ENCODE results near the gene AFF3. TPM values are rescaled to one million over a fixed set of nuclear protein-coding genes. Genes with fewer than 3 reads are reported as not detected.

Gene AFF3
- total RNA-seq, 4 donors from 2014 or later, result 3.1 to 5.0 (median 3.7) TPM

DNA sequence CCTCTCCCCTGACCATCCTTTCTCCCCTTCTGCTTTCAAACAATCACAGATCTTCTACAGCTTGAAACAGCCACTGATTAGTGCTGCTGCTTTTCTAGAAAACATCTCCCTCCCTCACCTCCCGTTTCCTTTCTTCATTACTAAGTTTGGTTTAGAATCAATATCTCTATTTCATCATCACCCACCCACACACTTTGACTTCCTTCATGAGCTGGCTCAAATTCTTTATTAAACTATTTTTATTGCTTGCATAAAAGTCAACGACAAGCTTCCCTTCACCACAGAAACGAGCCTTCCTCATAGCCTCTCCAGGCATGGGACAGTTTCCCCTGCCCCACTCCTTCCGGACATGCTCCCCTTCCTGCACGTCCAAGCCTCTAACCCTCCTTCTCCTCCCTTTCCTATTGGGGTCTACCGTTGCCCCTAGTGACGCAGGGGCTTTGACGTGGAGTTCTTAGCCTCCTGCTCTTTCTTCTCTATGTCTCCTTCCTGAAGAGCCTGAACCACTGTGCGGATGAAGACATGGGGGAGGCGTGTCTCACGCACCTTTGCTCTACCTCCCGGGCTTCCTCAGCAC is 172.0 kb downstream of the AFF3 start:
- no peaks in the 10 kb centered on the region for H3K4me1 ChIP-seq
- H3K27me3 ChIP-seq, result no peaks in the 10 kb centered on the region
- H3K9me3 ChIP-seq, result no peaks in the 10 kb centered on the region
- H3K4me3 ChIP-seq, result no peak overlapping the region
- H3K27ac ChIP-seq, result no peak overlapping the region
- DNase-seq (ENCODE audit: low spot score in 2 of 2), result no peak
- 69% methylated on average over 12 of the region's 12 CpGs for WGBS
- TF ChIP-seq POLR2AphosphoS5 (IDR thresholded peaks at IDR 0.05) (no peak), POLR2A (IDR thresholded peaks at IDR 0.05) (no peak), EP300 (IDR thresholded peaks at IDR 0.05) (no peak)
- TF ChIP-seq, protein P1, sequence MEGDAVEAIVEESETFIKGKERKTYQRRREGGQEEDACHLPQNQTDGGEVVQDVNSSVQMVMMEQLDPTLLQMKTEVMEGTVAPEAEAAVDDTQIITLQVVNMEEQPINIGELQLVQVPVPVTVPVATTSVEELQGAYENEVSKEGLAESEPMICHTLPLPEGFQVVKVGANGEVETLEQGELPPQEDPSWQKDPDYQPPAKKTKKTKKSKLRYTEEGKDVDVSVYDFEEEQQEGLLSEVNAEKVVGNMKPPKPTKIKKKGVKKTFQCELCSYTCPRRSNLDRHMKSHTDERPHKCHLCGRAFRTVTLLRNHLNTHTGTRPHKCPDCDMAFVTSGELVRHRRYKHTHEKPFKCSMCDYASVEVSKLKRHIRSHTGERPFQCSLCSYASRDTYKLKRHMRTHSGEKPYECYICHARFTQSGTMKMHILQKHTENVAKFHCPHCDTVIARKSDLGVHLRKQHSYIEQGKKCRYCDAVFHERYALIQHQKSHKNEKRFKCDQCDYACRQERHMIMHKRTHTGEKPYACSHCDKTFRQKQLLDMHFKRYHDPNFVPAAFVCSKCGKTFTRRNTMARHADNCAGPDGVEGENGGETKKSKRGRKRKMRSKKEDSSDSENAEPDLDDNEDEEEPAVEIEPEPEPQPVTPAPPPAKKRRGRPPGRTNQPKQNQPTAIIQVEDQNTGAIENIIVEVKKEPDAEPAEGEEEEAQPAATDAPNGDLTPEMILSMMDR (IDR thresholded peaks at IDR 0.05), result no peak
- H3K36me3 ChIP-seq, result no peaks in the 10 kb centered on the region

DNA sequence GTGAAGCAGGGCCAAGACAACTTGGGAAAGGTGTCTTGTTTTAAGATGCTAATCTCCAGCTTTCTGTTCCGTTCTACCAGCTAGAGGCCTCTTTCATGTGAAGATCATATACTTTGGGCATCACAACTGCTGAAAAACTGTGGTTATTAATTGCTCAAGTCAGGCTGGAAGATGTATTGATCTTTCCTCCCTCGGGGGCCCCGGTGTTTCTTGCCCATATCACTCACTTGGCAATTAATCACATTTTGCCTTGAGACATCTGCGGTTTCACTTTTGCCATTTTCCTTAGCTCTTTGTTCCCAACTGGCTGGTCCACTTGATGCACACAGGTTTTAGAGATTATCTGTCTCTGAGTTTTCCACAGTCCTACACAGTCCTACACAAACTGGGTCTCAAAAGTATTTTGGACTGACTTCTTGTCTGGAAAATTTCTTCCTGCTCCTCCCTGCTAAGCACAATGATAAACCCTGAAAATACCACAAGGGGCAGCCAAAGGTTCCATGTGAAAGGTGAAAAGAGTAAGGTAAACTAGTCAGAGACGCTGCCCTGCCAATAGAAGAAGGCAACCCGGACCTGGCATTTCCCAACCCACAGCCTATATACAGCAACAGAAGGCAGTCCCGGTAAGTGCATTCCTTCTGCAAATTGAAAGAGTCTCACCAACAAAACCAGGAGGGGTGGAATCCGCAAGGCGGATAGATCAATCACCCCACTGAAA is 181.0 kb downstream of the AFF3 start:
- TF ChIP-seq EP300 (IDR thresholded peaks at IDR 0.05) (no peak), POLR2A (IDR thresholded peaks at IDR 0.05) (no peak), POLR2AphosphoS5 (IDR thresholded peaks at IDR 0.05) (no peak)
- H3K36me3 ChIP-seq, result no peaks in the 10 kb centered on the region
- H3K27me3 ChIP-seq, result no peaks in the 10 kb centered on the region
- H3K9me3 ChIP-seq, result no peaks in the 10 kb centered on the region
- 70% methylated on average over 9 of the region's 9 CpGs for WGBS
- no peak overlapping the region for H3K27ac ChIP-seq
- no peak overlapping the region for H3K4me3 ChIP-seq
- H3K4me1 ChIP-seq, result no peaks in the 10 kb centered on the region
- no peak for DNase-seq (ENCODE audit: low spot score in 2 of 2)

DNA sequence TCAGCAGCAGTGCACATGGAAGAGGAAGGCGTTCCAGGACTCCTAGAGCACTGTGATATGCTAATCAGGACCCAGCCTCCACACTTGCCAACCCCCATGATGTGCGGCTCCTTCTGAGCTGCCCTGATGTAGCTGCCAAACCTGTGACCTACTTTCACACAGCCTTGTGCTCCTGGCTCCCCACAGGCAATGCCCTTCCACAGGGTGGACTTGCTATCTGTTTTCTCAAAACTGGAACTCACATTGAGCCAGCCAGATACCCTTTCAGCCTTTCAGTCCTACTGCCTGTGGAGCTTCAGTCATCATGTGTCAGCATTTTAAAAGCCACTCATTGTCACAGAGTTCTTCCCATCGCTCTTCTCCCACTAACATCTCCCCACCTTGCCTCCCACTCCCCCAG is 181.6 kb downstream of the AFF3 start:
- Histone ChIP-seq H3K4me1 (no peaks in the 10 kb centered on the region), H3K27ac (no peak overlapping the region), H3K9me3 (no peaks in the 10 kb centered on the region), H3K27me3 (no peaks in the 10 kb centered on the region), H3K36me3 (no peaks in the 10 kb centered on the region), H3K4me3 (no peak overlapping the region)
- no peak for TF ChIP-seq POLR2AphosphoS5 (IDR thresholded peaks at IDR 0.05)
- TF ChIP-seq EP300 (IDR thresholded peaks at IDR 0.05), result no peak
- TF ChIP-seq, protein P1 (IDR thresholded peaks at IDR 0.05), result no peak
- TF ChIP-seq POLR2A (IDR thresholded peaks at IDR 0.05), result no peak
- 72% methylated on average over 3 of the region's 3 CpGs for WGBS
- no peak for DNase-seq (ENCODE audit: low spot score in 2 of 2)

DNA sequence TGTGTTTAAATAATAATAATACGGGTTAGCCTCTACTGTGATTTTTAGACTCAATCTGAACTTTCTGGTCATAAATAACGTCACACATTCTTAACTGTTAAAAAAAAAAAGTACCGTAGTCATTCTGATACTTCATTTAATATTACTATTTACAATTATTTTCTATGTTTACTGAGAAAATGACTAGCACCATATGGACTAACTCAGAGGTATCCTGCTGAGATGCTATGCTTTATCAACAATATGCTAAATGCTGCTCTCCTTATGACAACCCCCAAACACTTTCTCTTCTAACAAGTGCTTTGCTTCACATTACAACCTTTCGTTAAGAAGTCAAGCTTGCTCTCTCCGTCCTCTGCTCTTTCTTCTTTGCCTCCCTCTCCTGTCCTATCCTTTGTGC is 182.1 kb downstream of the AFF3 start:
- WGBS, result 84% methylated on average over 5 of the region's 5 CpGs
- Histone ChIP-seq H3K4me3 (no peak overlapping the region), H3K36me3 (no peaks in the 10 kb centered on the region), H3K4me1 (no peaks in the 10 kb centered on the region), H3K27ac (no peak overlapping the region), H3K27me3 (no peaks in the 10 kb centered on the region), H3K9me3 (no peaks in the 10 kb centered on the region)
- no peak for TF ChIP-seq POLR2A (IDR thresholded peaks at IDR 0.05)
- no peak for TF ChIP-seq EP300 (IDR thresholded peaks at IDR 0.05)
- no peak for TF ChIP-seq POLR2AphosphoS5 (IDR thresholded peaks at IDR 0.05)
- TF ChIP-seq, protein P1 (IDR thresholded peaks at IDR 0.05), result no peak
- no peak for DNase-seq (ENCODE audit: low spot score in 2 of 2)

DNA sequence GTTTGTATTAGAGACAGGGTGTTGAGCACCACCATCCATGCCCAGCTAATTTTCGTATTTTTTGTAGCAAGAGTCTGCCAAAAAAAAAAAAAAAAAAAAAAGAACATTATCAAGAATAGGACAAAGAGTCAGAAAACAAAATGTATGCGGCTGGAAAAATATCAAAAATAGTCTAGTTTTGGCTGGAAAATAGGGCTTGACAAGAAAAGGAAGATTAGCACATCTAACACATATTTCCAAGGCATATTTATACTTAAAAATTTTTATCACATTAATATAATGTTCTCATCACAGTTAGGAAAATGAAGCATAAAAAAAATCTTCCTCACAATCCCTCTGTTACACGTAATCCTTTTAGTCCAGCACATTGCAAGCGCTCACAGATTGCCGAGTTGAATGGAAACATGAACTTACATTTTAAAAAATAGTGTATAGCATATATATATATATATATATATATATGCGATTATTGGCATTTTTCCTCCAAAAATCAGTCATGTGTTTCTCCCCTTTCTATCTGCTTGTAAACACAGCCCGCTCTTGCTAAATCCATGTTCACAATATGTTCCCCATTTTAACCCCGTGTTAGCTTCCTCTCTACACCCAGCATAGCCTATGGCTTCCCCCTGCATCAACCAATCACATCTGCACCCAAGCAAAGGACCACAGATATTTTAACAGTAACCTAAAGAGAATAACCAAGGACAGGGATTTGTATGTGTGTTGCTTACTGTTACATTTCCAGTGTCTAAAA is 183.0 kb downstream of the AFF3 start:
- no peak for DNase-seq (ENCODE audit: low spot score in 2 of 2)
- WGBS, result 79% methylated on average over 8 of the region's 8 CpGs
- Histone ChIP-seq H3K4me3 (no peak overlapping the region), H3K9me3 (no peaks in the 10 kb centered on the region), H3K27me3 (no peaks in the 10 kb centered on the region), H3K4me1 (no peaks in the 10 kb centered on the region), H3K36me3 (no peaks in the 10 kb centered on the region), H3K27ac (no peak overlapping the region)
- TF ChIP-seq POLR2A (IDR thresholded peaks at IDR 0.05), result no peak
- TF ChIP-seq EP300 (IDR thresholded peaks at IDR 0.05), result no peak
- TF ChIP-seq POLR2AphosphoS5 (IDR thresholded peaks at IDR 0.05), result no peak
- TF ChIP-seq, protein P1 (IDR thresholded peaks at IDR 0.05), result no peak
